Sigmoid colon (tissue), 4 donors: ENCODE measurements around the gene VTI1B.

Source experiments
- CTCF ChIP-seq, 4 experiments: fragments of 450-650 bp in 3 of 4; fragments of 200-600 bp in 1 of 4; IDR thresholded peaks; one replicate each; pipeline ENCODE4 v1.5.1; 2016 to 2019; ENCODE audit warnings: antibody characterized with exemption in 4 of 4, mild to moderate bottlenecking in 3 of 4, moderate library complexity in 2 of 4
- EP300 ChIP-seq, 4 donors: sonication (generic); formaldehyde crosslinking; IDR thresholded peaks; one replicate each; pipeline ENCODE4 v1.6.1; 2017; ENCODE audit warnings: antibody characterized with exemption in 4 of 4
- POLR2A ChIP-seq, 2 donors: fragments of 450-650 bp; IDR thresholded peaks; one replicate each; pipeline ENCODE4 v1.6.1; 2016; ENCODE audit warnings: antibody characterized with exemption in 2 of 2, mild to moderate bottlenecking in 2 of 2, moderate library complexity in 2 of 2
- POLR2AphosphoS5 ChIP-seq, 4 donors: sonication (generic); formaldehyde crosslinking; IDR thresholded peaks; one replicate each; pipeline ENCODE4 v1.6.1; 2017; ENCODE audit warnings: antibody characterized with exemption in 4 of 4

GRCh38 chr14:67679006-67679405 lies 4.6 kb upstream of the VTI1B start:
- TF ChIP-seq CTCF (IDR thresholded peaks at IDR 0.05) (no peak), POLR2A (IDR thresholded peaks at IDR 0.05) (no peak), EP300 (IDR thresholded peaks at IDR 0.05) (no peak), POLR2AphosphoS5 (IDR thresholded peaks at IDR 0.05) (no peak)
